PC-3 (cell line): ENCODE measurements around the gene TSPAN9.

Experiments used
- CTCF ChIP-seq: fragments of 300-600 bp; sonication (generic); conservative IDR thresholded peaks from 2 replicates; pipeline ENCODE4 v1.5.1; 2017; ENCODE audit warnings: antibody characterized with exemption, low read depth, mild to moderate bottlenecking, low read length
- EZH2 ChIP-seq: fragments of 300-600 bp; sonication (generic); IDR thresholded peaks from one replicate; pipeline ENCODE4 v1.6.1; 2017; ENCODE audit warnings: antibody characterized with exemption, mild to moderate bottlenecking, low read length; ENCODE audit not compliant: unreplicated experiment
- EZH2phosphoT487 ChIP-seq: fragments of 300-600 bp; sonication (generic); IDR thresholded peaks from 2 replicates; pipeline ENCODE4 v1.6.1; 2018; ENCODE audit warnings: mild to moderate bottlenecking, antibody characterized with exemption, low read length, borderline replicate concordance

GRCh38 chr12:3247077-3247476, 169.9 kb downstream of the TSPAN9 start:
- TF ChIP-seq CTCF (no peak), EZH2 (no peak), EZH2phosphoT487 (no peak)
